Uterus (tissue), 2 donors: Measurements from ENCODE around the gene CCL17.

Source experiments
- CTCF ChIP-seq, 4 experiments: fragments of 200-600 bp in 2 of 4; fragments of 450-650 bp in 2 of 4; sonication (generic) in 2 of 4; IDR thresholded peaks; one replicate each; pipeline ENCODE4 v1.5.1; 2016 to 2019; ENCODE audit warnings: antibody characterized with exemption in 4 of 4, mild to moderate bottlenecking in 2 of 4, moderate library complexity in 1 of 4
- POLR2A ChIP-seq, 2 donors: fragments of 450-650 bp; IDR thresholded peaks; one replicate each; pipeline ENCODE4 v1.6.1; 2016; ENCODE audit warnings: antibody characterized with exemption in 2 of 2, mild to moderate bottlenecking in 1 of 2, moderate library complexity in 1 of 2

- TF ChIP-seq CTCF (IDR thresholded peaks at IDR 0.05), result no peak
- TF ChIP-seq POLR2A (IDR thresholded peaks at IDR 0.05), result no peak
Measured at GRCh38 chr16:57445510-57445909, 40.9 kb downstream of the CCL17 start.
